Measurements from ENCODE around the gene KIAA1217.
A peak's percentile ranks its signal among the peaks of the same experiment; 100 is the strongest.
"Not testable (repeated sequence)": the region's sequence is repeated elsewhere in the genome, so short reads cannot be mapped to it uniquely, and the experiment has no call there.

The KIAA1217 gene

GRCh38 chr10:24463611-24464426 lies 254.9 kb downstream of the KIAA1217 start:
- DNase-seq (ENCODE audit: low read depth, low spot score), result peak; percentile 69

- no peak for DNase-seq (ENCODE audit: low read depth, low spot score)
Observed at GRCh38 chr10:24465124-24465874, 256.4 kb downstream of the KIAA1217 start.

GRCh38 chr10:24465891-24466818 lies 257.2 kb downstream of the KIAA1217 start:
- DNase-seq (ENCODE audit: low read depth, low spot score), result no peak

- no peak for DNase-seq (ENCODE audit: low read depth, low spot score)
Observed at GRCh38 chr10:24467136-24467535, 258.2 kb downstream of the KIAA1217 start.

GRCh38 chr10:24467605-24468004 lies 258.7 kb downstream of the KIAA1217 start:
- no peak for DNase-seq (ENCODE audit: low read depth, low spot score)

GRCh38 chr10:24468281-24468751 lies 259.4 kb downstream of the KIAA1217 start:
- no peak for DNase-seq (ENCODE audit: low read depth, low spot score)

GRCh38 chr10:24469993-24470392 lies 261.1 kb downstream of the KIAA1217 start:
- no peak for DNase-seq (ENCODE audit: low read depth, low spot score)

GRCh38 chr10:24475598-24475997 lies 266.7 kb downstream of the KIAA1217 start:
- DNase-seq (ENCODE audit: low read depth, low spot score), result no peak

GRCh38 chr10:24476913-24477701 lies 268.2 kb downstream of the KIAA1217 start:
- no peak for DNase-seq (ENCODE audit: low read depth, low spot score)

GRCh38 chr10:24477915-24478314 lies 269.0 kb downstream of the KIAA1217 start:
- no peak for DNase-seq (ENCODE audit: low read depth, low spot score)

GRCh38 chr10:24479806-24480205 lies 270.9 kb downstream of the KIAA1217 start:
- DNase-seq (ENCODE audit: low read depth, low spot score), result no peak

GRCh38 chr10:24480447-24480846 lies 271.5 kb downstream of the KIAA1217 start:
- DNase-seq (ENCODE audit: low read depth, low spot score), result no peak

- DNase-seq (ENCODE audit: low read depth, low spot score), result no peak
Observed at GRCh38 chr10:24481241-24481640, 272.3 kb downstream of the KIAA1217 start.

GRCh38 chr10:24482713-24483112 lies 273.8 kb downstream of the KIAA1217 start:
- not testable (repeated sequence) for DNase-seq (ENCODE audit: low read depth, low spot score)

GRCh38 chr10:24483701-24484100 lies 274.8 kb downstream of the KIAA1217 start:
- DNase-seq (ENCODE audit: low read depth, low spot score), result peak; percentile 68

- DNase-seq (ENCODE audit: low read depth, low spot score), result no peak
Observed at GRCh38 chr10:24484771-24485170, 275.8 kb downstream of the KIAA1217 start.

- DNase-seq (ENCODE audit: low read depth, low spot score), result no peak
Observed at GRCh38 chr10:24485304-24485703, 276.4 kb downstream of the KIAA1217 start.

GRCh38 chr10:24488631-24489030 lies 279.7 kb downstream of the KIAA1217 start:
- DNase-seq (ENCODE audit: low read depth, low spot score), result no peak

GRCh38 chr10:24493165-24493564 lies 284.2 kb downstream of the KIAA1217 start:
- no peak for DNase-seq (ENCODE audit: low read depth, low spot score)

GRCh38 chr10:24494236-24494635 lies 285.3 kb downstream of the KIAA1217 start:
- DNase-seq (ENCODE audit: low read depth, low spot score), result no peak

- no peak for DNase-seq (ENCODE audit: low read depth, low spot score)
Observed at GRCh38 chr10:24494777-24495176, 285.8 kb downstream of the KIAA1217 start.

All from ELF-1 (cell line).